Small intestine (tissue), 7 donors: ENCODE measurements around the gene GAA. TPM values are rescaled to one million over a fixed set of nuclear protein-coding genes. Genes with fewer than 3 reads are reported as not detected.

Experiments
- DNase-seq, 2 donors: peaks; one replicate each; pipeline versions ENCODE4 v3.0.0 to v3.0.0-alpha.2; 2013
- FAIRE-seq: peaks from 2 replicates; lab custom pipeline; 2012; peaks lifted over from hg19 to GRCh38; lab: Jason Lieb, UNC
- H3K27ac ChIP-seq, 3 donors: one replicate each; pipeline ENCODE4 v1.5.1; 2013; ENCODE audit warnings: low read length in 2 of 3, mild to moderate bottlenecking in 2 of 3, control low read depth in 1 of 3, inconsistent platforms in 1 of 3, low read depth in 1 of 3, moderate library complexity in 1 of 3
- H3K27me3 ChIP-seq, 3 donors: one replicate each; pipeline ENCODE4 v1.6.1; 2013; ENCODE audit warnings: low read length in 3 of 3, inconsistent platforms in 1 of 3; ENCODE audit not compliant: control insufficient read depth in 3 of 3, insufficient read depth in 3 of 3
- H3K36me3 ChIP-seq, 3 donors: one replicate each; pipeline ENCODE4 v1.6.1; 2013; ENCODE audit warnings: low read length in 3 of 3, inconsistent platforms in 1 of 3, low read depth in 1 of 3, mild to moderate bottlenecking in 1 of 3, moderate library complexity in 1 of 3; ENCODE audit not compliant: control insufficient read depth in 3 of 3, insufficient read depth in 2 of 3
- H3K4me1 ChIP-seq, 3 donors: one replicate each; pipeline ENCODE4 v1.6.1; 2013; ENCODE audit warnings: low read length in 2 of 3, inconsistent platforms in 1 of 3, low read depth in 1 of 3, mild to moderate bottlenecking in 1 of 3, moderate library complexity in 1 of 3; ENCODE audit not compliant: control insufficient read depth in 3 of 3, insufficient read depth in 2 of 3
- H3K4me3 ChIP-seq, 3 donors: one replicate each; pipeline ENCODE4 v1.5.1; 2013; ENCODE audit warnings: low read length in 3 of 3, control low read depth in 1 of 3, inconsistent platforms in 1 of 3, low read depth in 1 of 3, mild to moderate bottlenecking in 1 of 3, moderate library complexity in 1 of 3
- H3K9me3 ChIP-seq, 2 donors: one replicate each; pipeline ENCODE4 v1.6.1; 2013; ENCODE audit warnings: low read depth in 1 of 2, low read length in 1 of 2; ENCODE audit not compliant: control insufficient read depth in 2 of 2, insufficient read depth in 1 of 2
- WGBS, 3 donors: extraction: QIAGEN DNeasy Blood & Tissue Kit; methylation state at CpG; one replicate each; pipeline ENCODE4 v1.1.7; 2013; 5-methylcytosine and 5-hydroxymethylcytosine counted together
- polyA plus RNA-seq, 4 donors: library from polyadenylated mRNA; stranded (reverse) in 3 of 4; unstranded in 1 of 4; fragments of 200-250 nt in 3 of 4; fragments of 120-200 nt in 1 of 4; gene quantifications; one replicate each; pipeline versions ENCODE4 v1.2.1 to v1.2.3, GENCODE V29; 2013
- donor health status: healthy with polysubstance abuse.
- donor health status: control.
- donor health status: control.
- donor health status: Bipolar disorder and iron deficiency.
- donor health status: healthy.

The GAA gene
- polyA plus RNA-seq, 4 donors, result 13.2 to 64.4 (median 21.3) TPM

DNA sequence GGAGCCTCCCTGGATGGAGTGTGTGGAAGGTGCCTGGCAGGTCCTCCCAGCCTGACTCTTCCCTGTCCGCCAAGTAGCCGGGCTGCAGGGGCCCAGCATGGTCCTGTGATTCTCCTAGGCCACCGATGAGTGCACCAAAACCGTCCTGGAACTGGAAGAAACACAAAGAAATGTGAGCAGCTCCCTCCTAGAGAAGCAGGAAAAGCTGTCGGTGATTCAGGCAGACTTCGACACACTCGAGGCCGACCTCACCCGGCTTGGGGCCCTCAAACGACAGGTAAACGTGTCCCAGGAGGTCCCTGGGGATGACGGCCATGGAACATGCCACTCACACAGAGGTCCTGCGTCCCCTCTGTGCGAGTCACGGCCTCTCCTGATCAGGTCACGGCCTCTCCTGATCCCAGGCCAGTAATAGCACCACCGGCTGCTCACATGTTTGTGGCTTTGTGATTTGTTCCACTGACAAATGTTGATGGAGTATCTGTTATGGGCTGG is 4.2 kb upstream of the GAA start:
- H3K9me3 ChIP-seq, result no peaks in the 10 kb centered on the region

DNA sequence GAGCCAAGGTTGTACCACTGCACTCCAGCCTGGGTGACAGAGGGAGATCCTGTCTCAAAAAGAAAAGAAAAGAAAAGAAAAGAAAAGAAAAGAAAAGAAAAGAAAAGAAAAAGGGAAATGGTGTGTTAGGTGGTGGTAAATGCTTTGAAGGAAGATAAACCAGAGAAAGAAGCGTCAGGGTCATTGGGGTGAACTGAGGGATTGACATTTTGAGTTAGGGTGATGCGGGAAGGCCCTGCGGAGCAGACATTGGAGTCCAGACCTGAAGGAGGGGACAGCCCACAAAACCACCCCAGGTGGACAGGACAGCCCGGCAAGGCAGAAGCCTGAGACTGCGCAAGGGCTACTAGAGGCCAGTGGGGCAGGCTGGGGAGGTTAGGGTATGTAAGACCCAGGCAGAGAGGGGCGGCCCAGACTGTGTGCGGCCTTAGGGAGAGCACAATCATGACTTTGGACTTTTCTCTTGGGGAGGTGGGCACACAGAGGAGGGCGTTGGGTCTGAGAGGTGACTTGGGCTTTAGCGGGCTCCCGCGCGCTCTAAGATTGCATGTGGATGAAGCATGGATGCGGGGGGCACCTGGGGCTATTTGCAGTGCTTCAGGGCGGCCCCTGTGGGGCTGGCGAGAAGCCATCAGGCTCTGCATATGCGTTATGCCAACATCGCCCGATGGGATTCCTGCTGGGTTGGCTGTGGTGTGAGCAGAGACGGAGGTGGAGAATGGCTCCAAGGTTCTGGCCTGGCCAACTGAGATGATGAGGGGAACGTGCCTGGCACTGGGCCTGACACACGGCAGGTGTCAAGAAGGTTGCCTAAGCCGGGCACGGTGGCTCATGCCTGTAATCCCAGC is 3.3 kb upstream of the GAA start:
- no peak for DNase-seq
- Histone ChIP-seq H3K36me3 (no peaks in the 10 kb centered on the region), H3K4me3 (no peak overlapping the region), H3K27ac (no peak overlapping the region), H3K9me3 (no peaks in the 10 kb centered on the region), H3K4me1 (peaks cover 0 to 3% (median 0%) of the 10 kb centered on the region in 3 donors), H3K27me3 (peaks cover 0 to 2% (median 0%) of the 10 kb centered on the region in 3 donors)
- WGBS, 3 donors, result 84 to 90% (median 89%) methylated on average over 23 of the region's 23 CpGs
- no peak for FAIRE-seq

More for the DNA sequence above, 4.2 kb upstream of the GAA start:
- no peak overlapping the region for H3K4me3 ChIP-seq
- peaks cover 0 to 2% (median 0%) of the 10 kb centered on the region in 3 donors for H3K27me3 ChIP-seq
- FAIRE-seq (no peak), DNase-seq (no peak)
- WGBS, 3 donors, result 82 to 87% (median 87%) methylated on average over 17 of the region's 17 CpGs
- H3K36me3 ChIP-seq, result no peaks in the 10 kb centered on the region
- peaks cover 0 to 2% (median 0%) of the 10 kb centered on the region in 3 donors for H3K4me1 ChIP-seq
- no peak overlapping the region for H3K27ac ChIP-seq

DNA sequence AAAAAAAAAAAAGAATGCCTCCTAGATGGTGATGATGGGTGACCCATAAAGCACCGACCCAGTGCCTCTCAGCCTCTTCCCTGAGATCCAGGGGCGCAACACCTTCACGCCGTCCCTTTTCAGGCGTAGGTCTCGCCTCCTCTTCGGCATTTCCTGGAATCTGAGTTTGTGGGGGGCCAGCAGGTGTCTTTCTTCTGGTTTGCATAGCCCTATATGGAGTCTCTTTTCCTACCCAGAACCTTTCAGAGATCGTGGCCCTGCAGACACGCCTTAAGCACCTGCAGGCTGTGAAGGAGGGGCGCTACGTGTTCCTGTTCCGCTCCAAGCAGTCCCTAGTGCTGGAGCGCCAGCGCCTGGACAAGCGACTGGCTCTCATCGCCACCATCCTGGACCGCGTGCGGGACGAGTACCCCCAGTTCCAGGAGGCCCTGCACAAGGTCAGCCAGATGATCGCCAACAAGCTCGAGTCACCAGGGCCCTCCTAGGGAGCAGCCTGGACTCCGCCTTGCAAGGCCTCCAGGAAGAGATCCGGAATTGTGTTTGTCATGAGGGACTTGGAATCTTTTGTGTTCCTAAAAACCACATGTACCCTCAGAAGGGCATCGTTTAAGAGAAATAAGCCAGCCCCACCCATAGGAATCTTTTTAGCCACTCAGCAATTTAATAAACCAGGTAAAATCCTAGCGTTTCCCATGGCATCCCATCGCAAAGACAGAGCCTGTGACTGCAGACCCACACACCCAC is 1.9 kb upstream of the GAA start:
- H3K9me3 ChIP-seq, result no peaks in the 10 kb centered on the region
- DNase-seq, result no peak
- H3K4me1 ChIP-seq, result peaks cover 0 to 3% (median 3%) of the 10 kb centered on the region in 3 donors
- WGBS, 3 donors, result 80 to 87% (median 83%) methylated on average over 27 of the region's 27 CpGs
- no peak overlapping the region for H3K4me3 ChIP-seq
- H3K27ac ChIP-seq, result no peak overlapping the region
- H3K27me3 ChIP-seq, result peaks cover 0 to 2% (median 0%) of the 10 kb centered on the region in 3 donors
- FAIRE-seq, result no peak
- no peaks in the 10 kb centered on the region for H3K36me3 ChIP-seq

DNA sequence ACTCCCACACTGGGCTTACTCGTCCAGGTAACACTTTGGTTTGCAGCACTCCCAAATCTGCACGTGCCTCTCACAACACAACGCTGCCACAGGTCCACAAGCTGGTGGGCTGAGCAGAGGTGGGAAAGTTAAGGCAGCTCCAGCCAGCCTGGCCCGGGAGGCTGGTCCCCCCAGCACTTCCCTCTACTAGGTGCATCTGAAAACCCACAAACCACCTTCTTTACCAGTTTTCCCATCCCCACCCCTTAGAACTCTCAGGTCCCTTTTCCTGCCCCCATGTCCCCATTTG is 1.4 kb upstream of the GAA start:
- no peak overlapping the region for H3K27ac ChIP-seq
- DNase-seq (no peak), FAIRE-seq (no peak)
- peaks cover 0 to 3% (median 3%) of the 10 kb centered on the region in 3 donors for H3K4me1 ChIP-seq
- H3K9me3 ChIP-seq, result no peaks in the 10 kb centered on the region
- H3K36me3 ChIP-seq, result no peaks in the 10 kb centered on the region
- peaks cover 0 to 2% (median 0%) of the 10 kb centered on the region in 3 donors for H3K27me3 ChIP-seq
- no peak overlapping the region for H3K4me3 ChIP-seq
- WGBS, 3 donors, result 73 to 82% (median 79%) methylated on average over 4 of the region's 4 CpGs

DNA sequence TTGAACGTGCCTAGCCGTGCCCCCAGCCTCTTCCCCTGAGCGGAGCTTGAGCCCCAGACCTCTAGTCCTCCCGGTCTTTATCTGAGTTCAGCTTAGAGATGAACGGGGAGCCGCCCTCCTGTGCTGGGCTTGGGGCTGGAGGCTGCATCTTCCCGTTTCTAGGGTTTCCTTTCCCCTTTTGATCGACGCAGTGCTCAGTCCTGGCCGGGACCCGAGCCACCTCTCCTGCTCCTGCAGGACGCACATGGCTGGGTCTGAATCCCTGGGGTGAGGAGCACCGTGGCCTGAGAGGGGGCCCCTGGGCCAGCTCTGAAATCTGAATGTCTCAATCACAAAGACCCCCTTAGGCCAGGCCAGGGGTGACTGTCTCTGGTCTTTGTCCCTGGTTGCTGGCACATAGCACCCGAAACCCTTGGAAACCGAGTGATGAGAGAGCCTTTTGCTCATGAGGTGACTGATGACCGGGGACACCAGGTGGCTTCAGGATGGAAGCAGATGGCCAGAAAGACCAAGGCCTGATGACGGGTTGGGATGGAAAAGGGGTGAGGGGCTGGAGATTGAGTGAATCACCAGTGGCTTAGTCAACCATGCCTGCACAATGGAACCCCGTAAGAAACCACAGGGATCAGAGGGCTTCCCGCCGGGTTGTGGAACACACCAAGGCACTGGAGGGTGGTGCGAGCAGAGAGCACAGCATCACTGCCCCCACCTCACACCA is 724 bp downstream of the GAA start:
- H3K27ac ChIP-seq, result peak overlapping the region in 1 of 3 donors; percentile 74
- FAIRE-seq (no peak), DNase-seq (peak in 1 of 2 donors; percentile 14)
- peaks cover 0 to 3% (median 3%) of the 10 kb centered on the region in 3 donors for H3K4me1 ChIP-seq
- 25 to 33% (median 32%) methylated on average over 19 to 21 of the region's 21 CpGs for WGBS, 3 donors
- H3K4me3 ChIP-seq, result peak overlapping the region; percentile 77 to 92 (median 82)
- no peaks in the 10 kb centered on the region for H3K9me3 ChIP-seq
- H3K27me3 ChIP-seq, result peaks cover 0 to 2% (median 0%) of the 10 kb centered on the region in 3 donors
- peaks cover 0 to 2% (median 0%) of the 10 kb centered on the region in 3 donors for H3K36me3 ChIP-seq

DNA sequence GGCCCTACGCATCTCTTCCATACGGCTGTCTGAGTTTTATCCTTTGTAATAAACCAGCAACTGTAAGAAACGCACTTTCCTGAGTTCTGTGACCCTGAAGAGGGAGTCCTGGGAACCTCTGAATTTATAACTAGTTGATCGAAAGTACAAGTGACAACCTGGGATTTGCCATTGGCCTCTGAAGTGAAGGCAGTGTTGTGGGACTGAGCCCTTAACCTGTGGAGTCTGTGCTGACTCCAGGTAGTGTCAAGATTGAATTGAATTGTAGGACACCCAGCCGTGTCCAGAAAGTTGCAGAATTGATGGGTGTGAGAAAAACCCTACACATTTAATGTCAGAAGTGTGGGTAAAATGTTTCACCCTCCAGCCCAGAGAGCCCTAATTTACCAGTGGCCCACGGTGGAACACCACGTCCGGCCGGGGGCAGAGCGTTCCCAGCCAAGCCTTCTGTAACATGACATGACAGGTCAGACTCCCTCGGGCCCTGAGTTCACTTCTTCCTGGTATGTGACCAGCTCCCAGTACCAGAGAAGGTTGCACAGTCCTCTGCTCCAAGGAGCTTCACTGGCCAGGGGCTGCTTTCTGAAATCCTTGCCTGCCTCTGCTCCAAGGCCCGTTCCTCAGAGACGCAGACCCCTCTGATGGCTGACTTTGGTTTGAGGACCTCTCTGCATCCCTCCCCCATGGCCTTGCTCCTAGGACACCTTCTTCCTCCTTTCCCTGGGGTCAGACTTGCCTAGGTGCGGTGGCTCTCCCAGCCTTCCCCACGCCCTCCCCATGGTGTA is 1.5 kb downstream of the GAA start:
- WGBS, 3 donors, result 57 to 83% (median 66%) methylated on average over 15 of the region's 15 CpGs
- no peak for DNase-seq
- H3K4me1 ChIP-seq, result peaks cover 0 to 3% (median 3%) of the 10 kb centered on the region in 3 donors

DNA sequence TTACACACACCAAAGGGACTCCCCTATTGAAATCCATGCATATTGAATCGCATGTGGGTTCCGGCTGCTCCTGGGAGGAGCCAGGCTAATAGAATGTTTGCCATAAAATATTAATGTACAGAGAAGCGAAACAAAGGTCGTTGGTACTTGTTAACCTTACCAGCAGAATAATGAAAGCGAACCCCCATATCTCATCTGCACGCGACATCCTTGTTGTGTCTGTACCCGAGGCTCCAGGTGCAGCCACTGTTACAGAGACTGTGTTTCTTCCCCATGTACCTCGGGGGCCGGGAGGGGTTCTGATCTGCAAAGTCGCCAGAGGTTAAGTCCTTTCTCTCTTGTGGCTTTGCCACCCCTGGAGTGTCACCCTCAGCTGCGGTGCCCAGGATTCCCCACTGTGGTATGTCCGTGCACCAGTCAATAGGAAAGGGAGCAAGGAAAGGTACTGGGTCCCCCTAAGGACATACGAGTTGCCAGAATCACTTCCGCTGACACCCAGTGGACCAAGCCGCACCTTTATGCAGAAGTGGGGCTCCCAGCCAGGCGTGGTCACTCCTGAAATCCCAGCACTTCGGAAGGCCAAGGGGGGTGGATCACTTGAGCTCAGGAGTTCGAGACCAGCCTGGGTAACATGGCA is 2.2 kb downstream of the GAA start:
- Histone ChIP-seq H3K36me3 (peaks cover 0 to 11% (median 0%) of the 10 kb centered on the region in 3 donors), H3K27ac (no peak overlapping the region), H3K4me1 (peaks cover 0 to 3% (median 3%) of the 10 kb centered on the region in 3 donors), H3K27me3 (peaks cover 0 to 2% (median 0%) of the 10 kb centered on the region in 3 donors), H3K9me3 (no peaks in the 10 kb centered on the region), H3K4me3 (no peak overlapping the region)
- DNase-seq (peak in 1 of 2 donors; percentile 52), FAIRE-seq (no peak)
- 40 to 76% (median 59%) methylated on average over 19 of the region's 19 CpGs for WGBS, 3 donors

More for the DNA sequence above, 1.5 kb downstream of the GAA start:
- Histone ChIP-seq H3K27ac (no peak overlapping the region), H3K9me3 (no peaks in the 10 kb centered on the region), H3K36me3 (peaks cover 0 to 4% (median 0%) of the 10 kb centered on the region in 3 donors), H3K27me3 (peaks cover 0 to 2% (median 0%) of the 10 kb centered on the region in 3 donors), H3K4me3 (no peak overlapping the region)
- FAIRE-seq, result no peak
